GM21786 (cell line): ENCODE measurements around the gene OR5D13.

Source experiments
- ATAC-seq: cut with Tn5 transposase; IDR thresholded peaks from one replicate; pipeline ENCODE4 v1.9.1; 2021; ENCODE audit not compliant: unreplicated experiment

The OR5D13 gene, protein sequence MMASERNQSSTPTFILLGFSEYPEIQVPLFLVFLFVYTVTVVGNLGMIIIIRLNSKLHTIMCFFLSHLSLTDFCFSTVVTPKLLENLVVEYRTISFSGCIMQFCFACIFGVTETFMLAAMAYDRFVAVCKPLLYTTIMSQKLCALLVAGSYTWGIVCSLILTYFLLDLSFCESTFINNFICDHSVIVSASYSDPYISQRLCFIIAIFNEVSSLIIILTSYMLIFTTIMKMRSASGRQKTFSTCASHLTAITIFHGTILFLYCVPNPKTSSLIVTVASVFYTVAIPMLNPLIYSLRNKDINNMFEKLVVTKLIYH

DNA sequence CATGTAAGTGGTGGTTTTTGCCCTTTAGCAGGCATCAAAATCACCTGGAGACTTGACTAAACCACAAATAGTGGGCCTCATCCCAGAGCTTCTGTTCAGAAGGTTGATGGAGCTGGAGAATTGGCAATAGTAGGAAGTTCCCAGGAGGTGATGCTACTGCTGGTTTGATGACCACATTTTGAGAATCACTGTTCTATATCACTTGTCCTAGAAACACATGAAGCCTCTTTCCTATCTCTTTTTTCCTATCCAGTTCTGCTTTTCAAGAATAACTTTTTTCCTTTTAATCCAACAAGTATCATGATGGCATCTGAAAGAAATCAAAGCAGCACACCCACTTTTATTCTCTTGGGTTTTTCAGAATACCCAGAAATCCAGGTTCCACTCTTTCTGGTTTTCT is at the start of gene OR5D13:
Gene OR5D13, plus strand, starts transcription at position 301 of the 400 bp plus-strand sequence. Its CDS starts 0 bp downstream, at position 301.
- no peak for ATAC-seq

DNA sequence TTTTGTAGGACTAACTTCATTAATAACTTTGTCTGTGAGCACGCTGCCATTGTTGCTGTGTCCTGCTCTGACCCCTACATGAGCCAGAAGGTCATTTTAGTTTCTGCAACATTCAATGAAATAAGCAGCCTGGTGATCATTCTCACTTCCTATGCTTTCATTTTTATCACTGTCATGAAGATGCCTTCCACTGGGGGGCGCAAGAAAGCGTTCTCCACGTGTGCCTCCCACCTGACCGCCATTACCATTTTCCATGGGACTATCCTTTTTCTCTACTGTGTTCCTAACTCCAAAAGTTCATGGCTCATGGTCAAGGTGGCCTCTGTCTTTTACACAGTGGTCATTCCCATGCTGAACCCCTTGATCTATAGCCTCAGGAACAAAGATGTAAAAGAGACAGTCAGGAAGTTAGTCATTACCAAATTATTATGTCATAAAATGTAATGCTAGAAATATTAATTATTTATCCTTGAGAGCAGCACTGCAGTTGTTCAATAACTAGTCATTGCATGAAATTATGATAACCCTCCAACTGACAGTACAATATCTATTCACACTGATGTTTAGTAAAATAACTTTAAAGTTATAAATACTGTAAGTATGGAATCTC is 46.4 kb upstream of the OR5D13 start:
- no peak for ATAC-seq

DNA sequence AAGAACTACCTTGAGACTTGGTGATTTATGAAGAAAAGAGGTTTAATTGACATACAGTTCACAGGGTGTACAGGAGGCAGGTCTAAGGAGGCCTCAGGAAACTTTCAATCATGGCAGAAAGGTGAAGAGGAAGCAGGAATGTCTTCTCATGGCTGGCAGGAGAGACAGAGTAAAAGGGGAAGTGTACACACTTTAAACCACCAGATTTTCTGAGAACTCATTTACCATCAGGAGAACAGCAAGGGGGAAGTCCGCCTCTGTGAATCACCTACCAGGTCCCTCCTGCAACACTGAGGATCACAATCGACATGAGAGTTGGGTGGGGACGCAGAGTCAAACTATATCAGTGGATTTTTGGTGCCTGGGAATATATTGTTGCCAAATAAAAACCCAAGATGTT is 40.3 kb upstream of the OR5D13 start:
- no peak for ATAC-seq

DNA sequence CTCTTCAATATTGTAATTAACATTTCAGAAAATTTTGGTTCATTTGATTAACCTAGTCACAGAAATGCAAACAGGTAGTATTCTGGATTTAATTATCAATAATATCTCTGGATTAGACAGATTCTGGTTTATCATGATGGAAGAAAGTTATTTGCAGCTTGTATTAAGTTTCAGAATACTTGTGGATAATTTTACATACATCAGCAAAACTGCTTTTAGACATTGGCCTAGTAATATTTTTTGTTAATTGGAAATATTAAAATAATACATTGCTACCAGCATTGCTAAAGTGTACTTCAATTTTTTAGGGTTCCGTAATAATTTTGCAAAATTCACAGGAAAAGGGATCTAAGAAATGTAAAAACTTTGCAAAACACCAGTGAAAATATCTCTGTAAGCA is 18.4 kb downstream of the OR5D13 start:
- ATAC-seq = no peak

DNA sequence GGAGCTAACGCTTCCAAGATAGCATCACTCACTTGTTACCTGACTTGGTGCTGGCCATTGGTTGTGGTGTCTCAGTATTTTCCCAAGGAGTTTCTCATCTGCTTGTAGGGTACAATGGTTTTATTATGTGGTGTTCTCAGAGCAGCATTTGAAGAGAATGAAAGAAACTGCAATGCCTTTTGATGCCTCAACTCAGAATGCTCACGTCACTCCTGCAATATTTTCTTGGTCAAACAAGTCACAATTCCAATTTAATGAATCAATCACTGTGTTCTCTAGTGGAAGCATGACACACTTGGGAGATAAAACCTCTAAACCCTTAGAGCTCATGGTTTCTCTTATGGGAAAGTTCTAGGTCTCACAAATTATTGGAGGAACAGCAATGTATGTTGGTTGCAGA is 20.1 kb downstream of the OR5D13 start:
- ATAC-seq = no peak

DNA sequence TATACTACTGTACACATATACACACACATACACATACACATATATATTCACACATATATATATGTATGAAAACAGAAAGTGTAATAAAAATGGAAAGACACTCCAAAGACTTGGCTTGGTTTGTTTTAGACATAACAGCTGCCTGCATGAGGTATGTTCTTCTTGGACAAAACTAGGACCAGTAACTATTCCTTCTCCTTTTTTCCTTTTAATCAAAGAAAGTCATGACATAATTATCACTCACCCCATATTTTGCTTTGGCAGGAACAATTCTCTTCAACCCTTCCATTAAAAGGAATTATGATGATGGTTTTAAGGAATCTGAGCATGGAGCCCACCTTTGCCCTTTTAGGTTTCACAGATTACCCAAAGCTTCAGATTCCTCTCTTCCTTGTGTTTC is 22.0 kb downstream of the OR5D13 start, which contains the start of gene OR5D14:
Gene OR5D14, plus strand, starts transcription at position 301 of the 400 bp plus-strand sequence. Its CDS starts 0 bp downstream, at position 301.
- ATAC-seq = no peak

DNA sequence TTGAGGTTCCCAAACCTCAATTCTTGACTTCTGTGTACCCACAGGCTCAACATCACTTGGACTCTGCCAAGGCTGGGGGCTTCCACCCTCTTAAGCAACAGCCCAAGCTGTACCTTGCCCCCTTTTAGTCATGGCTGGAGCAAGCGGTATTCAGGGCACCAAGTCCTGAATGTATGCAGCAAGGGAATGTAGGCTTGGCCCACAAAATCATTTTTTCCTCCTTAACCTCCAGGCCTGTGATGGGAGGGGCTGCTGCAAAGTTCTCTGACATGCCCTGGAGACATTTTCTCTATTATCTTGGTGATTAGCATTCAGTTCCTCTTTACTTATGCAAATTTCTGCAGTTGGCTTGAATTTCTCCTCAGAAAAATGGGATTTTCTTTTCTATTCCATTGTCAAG is 33.0 kb downstream of the OR5D13 start:
- ATAC-seq = no peak

DNA sequence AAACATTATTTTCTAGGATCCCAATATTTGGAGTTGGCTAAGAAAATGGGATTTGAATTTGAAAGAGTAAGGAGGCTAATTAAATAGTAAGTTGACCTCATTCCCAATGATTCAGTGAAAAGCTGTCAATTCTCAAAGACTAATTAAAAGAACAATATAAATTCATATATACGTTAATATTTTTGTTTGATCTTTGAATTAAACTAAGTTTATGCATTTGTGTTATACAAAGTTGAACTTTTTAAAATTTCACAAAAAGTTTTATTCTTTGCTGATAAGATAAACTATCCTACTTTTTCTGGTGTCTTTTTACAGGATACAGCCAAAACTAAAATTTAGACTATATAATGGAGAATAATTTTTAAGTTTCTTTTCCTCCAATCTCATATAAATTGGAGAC is 37.8 kb downstream of the OR5D13 start, which contains the start of gene OR5L1:
Gene OR5L1, plus strand, starts transcription at position 301 of the 400 bp plus-strand sequence. CDS start 100 bp downstream, outside the sequence.
- no peak for ATAC-seq

DNA sequence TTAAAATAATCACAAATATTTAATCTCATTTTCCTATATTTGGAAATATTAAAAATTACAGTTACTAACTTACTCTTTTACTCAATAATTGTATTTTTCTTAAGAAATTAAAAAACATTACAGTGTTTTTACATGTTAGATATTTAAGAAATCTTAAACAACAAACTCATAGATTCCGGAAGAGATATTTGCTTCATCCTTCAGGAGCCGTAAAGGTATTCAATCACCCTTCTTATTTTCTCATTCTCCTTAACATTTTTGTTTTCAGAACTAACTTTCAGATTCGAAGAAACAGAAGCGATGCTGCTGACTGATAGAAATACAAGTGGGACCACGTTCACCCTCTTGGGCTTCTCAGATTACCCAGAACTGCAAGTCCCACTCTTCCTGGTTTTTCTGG is 46.1 kb downstream of the OR5D13 start, which contains the start of gene OR5D18:
Gene OR5D18, plus strand, starts transcription at position 301 of the 400 bp plus-strand sequence. Its CDS starts 0 bp downstream, at position 301.
- ATAC-seq = no peak
